Breast epithelium (tissue), 3 donors: Measurements from ENCODE around the gene SUN3.

Source experiments
- CTCF ChIP-seq, 3 donors: fragments of 450-650 bp; IDR thresholded peaks; one replicate each; pipeline ENCODE4 v1.5.1; 2016 to 2017; ENCODE audit warnings: antibody characterized with exemption in 3 of 3, mild to moderate bottlenecking in 3 of 3, moderate library complexity in 3 of 3
- POLR2AphosphoS5 ChIP-seq, 3 donors: sonication (generic); formaldehyde crosslinking; IDR thresholded peaks; one replicate each; pipeline ENCODE4 v1.6.1; 2017; ENCODE audit warnings: antibody characterized with exemption in 3 of 3

- no peak for TF ChIP-seq POLR2AphosphoS5 (IDR thresholded peaks at IDR 0.05)
- TF ChIP-seq CTCF (IDR thresholded peaks at IDR 0.05) = no peak
Observed at GRCh38 chr7:47965456-47965855, 63.5 kb downstream of the SUN3 start.
